ENCODE measurements around the gene NMD3.

DNA sequence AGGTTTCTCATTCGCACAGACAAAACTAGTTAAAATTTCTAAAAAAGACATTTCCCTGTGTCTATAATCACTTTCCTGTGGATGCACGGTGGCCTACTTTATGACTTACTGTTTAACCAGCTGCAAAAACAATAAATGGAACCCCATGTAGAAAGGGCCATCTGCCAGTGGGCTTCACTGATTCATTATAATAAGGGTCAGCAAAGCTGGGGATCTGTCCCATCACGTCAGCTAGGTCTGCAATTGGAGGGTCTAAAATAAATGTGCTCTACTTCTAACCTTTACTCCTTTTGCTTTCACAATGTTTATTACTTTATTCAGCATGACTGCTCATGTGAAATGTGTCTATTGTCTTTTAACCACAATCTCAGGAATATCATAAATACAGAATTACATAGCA, 43.1 kb upstream of the NMD3 start:
- TF ChIP-seq POLR2A (IDR thresholded peaks at IDR 0.05; ENCODE audit: low read depth, low read length) (no peak), TAF1 (IDR thresholded peaks at IDR 0.05; ENCODE audit: borderline replicate concordance, low read depth, low read length) (no peak)
